ENCODE measurements around the gene KRTAP4-3.
"Not testable (repeated sequence)": the region's sequence is repeated elsewhere in the genome, so short reads cannot be mapped to it uniquely, and the experiment has no call there.

KRTAP4-3 gene
- 0 reads per million in 9 experiments for total RNA-seq

DNA sequence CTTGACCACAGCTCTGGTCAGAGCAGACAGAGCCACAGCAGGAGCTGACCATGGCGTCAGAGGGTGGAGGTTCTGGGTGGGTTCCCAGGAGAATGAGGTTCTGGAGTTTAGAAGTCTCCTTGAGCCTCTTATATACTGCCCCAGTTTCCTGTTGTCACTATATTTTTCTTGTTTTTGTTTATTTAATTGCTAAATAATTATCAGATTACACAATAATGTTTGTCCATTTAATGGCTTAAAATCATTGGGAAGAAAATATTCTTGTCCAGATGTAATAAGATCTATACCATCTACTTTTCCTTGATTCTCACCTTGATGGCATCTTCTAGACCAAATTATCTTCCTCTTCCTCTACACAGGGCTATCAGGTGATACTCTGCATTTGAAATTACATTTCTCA is at the start of gene KRTAP4-3:
TSS of gene KRTAP4-3 (minus strand) at position 101 of the 400 bp plus-strand sequence. CDS start at position 52, 49 bp downstream.
- H3K9me3 Mint-ChIP-seq = no peaks in the 10 kb centered on the region
- ATAC-seq (replicated peaks) (no peak), DNase-seq (no peak)
- H3K27me3 Mint-ChIP-seq = peaks cover 11 to 20% of the 10 kb centered on the region in 2 donors
- no peak within 1 kb of the TSS for H3K4me3 Mint-ChIP-seq
- no peaks in the 10 kb centered on the region for H3K36me3 Mint-ChIP-seq (ENCODE audit: insufficient read depth)
- peaks cover 0 to 2% of the 10 kb centered on the region in 2 donors for H3K4me1 Mint-ChIP-seq (ENCODE audit: low read depth in 2 of 2)
- H3K27ac Mint-ChIP-seq = no peak within 1 kb of the TSS

DNA sequence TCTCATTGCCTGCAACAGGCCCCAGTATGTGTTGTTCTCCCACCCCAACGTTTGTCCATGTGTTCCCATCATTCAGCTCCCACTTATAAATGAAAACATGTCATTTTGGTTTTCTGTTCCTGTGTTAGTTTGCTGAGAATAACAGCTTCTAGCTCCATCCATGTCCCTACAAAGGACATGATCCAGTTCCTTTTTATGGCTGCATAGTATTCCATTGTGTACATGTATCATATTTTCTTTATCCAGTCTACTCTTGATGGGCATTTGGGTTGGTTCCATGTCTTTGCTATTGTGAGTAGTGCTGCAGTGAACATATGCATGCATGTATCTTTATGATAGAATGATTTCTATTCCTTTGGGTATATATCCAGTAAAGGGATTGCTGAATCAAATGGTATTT is 47.7 kb upstream of the KRTAP4-3 start:
- H3K9me3 Mint-ChIP-seq = no peaks in the 10 kb centered on the region
- DNase-seq (no peak), ATAC-seq (replicated peaks) (no peak)
- no peaks in the 10 kb centered on the region for H3K36me3 Mint-ChIP-seq (ENCODE audit: insufficient read depth)
- no peak overlapping the region for H3K27ac Mint-ChIP-seq
- H3K4me3 Mint-ChIP-seq = no peak overlapping the region
- no peaks in the 10 kb centered on the region for H3K4me1 Mint-ChIP-seq (ENCODE audit: low read depth in 2 of 2)
- H3K27me3 Mint-ChIP-seq = peaks cover 58 to 62% of the 10 kb centered on the region in 2 donors

DNA sequence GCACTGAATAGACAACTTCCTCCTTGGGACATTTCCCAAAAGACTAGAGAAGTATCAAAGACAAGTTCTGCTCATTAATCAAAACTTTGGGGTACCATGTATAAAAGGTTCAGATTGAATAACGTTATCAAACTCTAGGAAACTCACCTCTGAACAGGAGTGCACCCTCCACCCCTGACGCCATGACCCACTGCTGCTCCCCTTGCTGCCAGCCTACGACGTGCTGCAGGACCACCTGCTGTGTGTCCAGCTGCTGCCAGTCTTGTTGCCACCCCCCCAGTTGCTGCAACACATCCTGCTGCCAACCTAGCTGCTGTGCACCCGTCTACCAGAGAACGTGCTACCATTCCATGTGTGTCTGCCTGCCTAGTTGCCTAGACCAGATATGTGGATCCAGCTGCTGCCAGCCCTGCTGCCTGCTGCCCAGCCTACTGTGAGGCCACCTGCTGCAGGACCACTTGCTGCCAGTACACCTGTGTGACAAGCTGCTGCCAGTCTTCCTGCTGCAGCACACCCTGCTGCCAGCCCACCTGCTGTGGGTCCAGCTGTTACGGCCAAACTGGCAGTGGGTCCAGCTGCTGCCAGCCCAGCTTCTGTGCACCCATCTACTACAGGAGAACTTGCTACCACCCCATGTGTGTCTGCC is 44.6 kb upstream of the KRTAP4-3 start:
- no peaks in the 10 kb centered on the region for H3K9me3 Mint-ChIP-seq
- H3K4me3 Mint-ChIP-seq = no peak overlapping the region
- H3K36me3 Mint-ChIP-seq (ENCODE audit: insufficient read depth) = no peaks in the 10 kb centered on the region
- peaks cover 66 to 89% of the 10 kb centered on the region in 2 donors for H3K27me3 Mint-ChIP-seq
- no peaks in the 10 kb centered on the region for H3K4me1 Mint-ChIP-seq (ENCODE audit: low read depth in 2 of 2)
- ATAC-seq (replicated peaks) (no peak), DNase-seq (no peak)
- H3K27ac Mint-ChIP-seq = peak overlapping the region in 1 of 2 donors; percentile 57

DNA sequence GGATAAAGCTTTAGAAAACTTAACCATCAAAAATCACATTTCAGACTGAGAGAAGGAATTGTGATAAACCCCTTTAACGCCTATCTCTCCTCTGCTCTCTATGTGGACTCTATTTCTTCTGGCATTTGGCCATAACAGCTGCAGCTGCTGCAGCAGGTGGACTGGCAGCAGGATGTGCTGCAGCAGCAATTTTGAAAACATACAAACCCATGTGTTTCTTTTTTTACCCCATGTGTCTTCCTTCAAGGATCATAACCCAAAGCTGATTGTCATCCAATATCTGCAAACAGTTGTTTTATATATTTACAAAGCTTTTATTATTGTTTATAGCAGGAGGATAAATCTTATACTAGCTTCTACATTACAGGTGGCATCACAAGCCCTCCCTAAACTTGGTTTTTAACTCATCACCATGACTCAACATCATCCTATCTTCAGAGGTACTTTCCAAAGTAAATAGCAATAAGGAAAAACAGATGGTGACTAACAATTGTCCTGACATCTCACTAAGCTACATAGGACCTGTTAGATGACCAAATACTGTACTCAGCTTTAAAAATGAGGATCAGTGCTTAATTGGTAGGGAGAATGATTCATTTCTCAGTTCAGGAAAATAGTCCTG is 43.9 kb upstream of the KRTAP4-3 start:
- DNase-seq (no peak), ATAC-seq (replicated peaks) (no peak)
- H3K4me1 Mint-ChIP-seq (ENCODE audit: low read depth in 2 of 2) = no peaks in the 10 kb centered on the region
- no peak overlapping the region for H3K27ac Mint-ChIP-seq
- no peaks in the 10 kb centered on the region for H3K36me3 Mint-ChIP-seq (ENCODE audit: insufficient read depth)
- no peaks in the 10 kb centered on the region for H3K9me3 Mint-ChIP-seq
- no peak overlapping the region for H3K4me3 Mint-ChIP-seq
- peaks cover 62 to 85% of the 10 kb centered on the region in 2 donors for H3K27me3 Mint-ChIP-seq

DNA sequence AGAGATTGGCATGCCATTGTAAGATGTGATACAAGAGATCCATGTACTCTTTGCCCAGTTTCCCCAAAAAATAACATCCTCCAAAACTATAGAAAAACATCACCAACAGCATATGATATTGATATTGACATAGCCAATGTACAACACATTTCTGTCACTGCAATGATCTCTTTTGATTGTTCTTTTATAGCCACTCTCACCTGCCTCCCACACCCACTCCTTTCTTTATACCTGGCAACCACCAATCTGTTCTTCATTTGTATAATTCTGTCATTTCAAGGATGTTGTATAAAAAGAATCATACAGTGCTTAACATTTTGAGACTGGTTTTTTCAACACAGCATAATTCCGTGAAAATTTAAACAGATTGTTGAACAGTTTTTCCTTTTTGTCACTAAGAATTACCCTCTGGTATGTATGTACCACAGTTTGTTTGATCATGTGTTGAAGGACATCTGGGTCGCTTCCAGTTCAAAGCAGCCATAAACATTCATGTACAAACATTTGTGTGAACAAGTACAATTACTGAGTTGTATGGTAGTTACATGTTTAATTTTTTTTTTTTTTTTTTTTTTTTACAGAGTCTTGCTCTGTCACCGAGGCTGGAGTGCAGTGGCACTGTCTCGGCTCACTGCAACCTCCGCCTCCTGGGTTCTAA is 31.5 kb upstream of the KRTAP4-3 start:
- H3K4me1 Mint-ChIP-seq (ENCODE audit: low read depth in 2 of 2) = no peaks in the 10 kb centered on the region
- ATAC-seq (replicated peaks) = no peak
- DNase-seq = no peak
- no peaks in the 10 kb centered on the region for H3K36me3 Mint-ChIP-seq (ENCODE audit: insufficient read depth)
- H3K27me3 Mint-ChIP-seq = peaks cover 16 to 21% of the 10 kb centered on the region in 2 donors
- H3K4me3 Mint-ChIP-seq = no peak overlapping the region
- no peaks in the 10 kb centered on the region for H3K9me3 Mint-ChIP-seq
- H3K27ac Mint-ChIP-seq = no peak overlapping the region

DNA sequence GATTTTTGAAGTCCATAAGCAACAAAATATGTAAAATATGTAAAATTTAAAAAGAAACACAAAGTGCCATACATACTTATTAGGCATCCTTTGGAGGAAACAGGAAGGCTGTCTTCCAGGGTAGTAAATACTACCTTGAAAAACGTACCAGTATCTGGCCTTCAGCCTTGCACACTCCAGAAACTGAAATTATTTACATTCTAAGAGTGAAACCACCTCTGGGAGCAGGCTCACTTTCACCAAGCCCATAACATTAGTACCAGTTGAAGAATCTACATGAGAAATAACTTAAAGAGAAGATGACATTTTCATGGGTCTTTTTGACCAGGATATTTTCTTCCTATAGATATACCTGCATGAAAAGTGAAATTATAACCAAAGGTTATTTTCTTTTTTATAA is 28.0 kb upstream of the KRTAP4-3 start:
- no peaks in the 10 kb centered on the region for H3K4me1 Mint-ChIP-seq (ENCODE audit: low read depth in 2 of 2)
- DNase-seq (no peak), ATAC-seq (replicated peaks) (no peak)
- no peaks in the 10 kb centered on the region for H3K36me3 Mint-ChIP-seq (ENCODE audit: insufficient read depth)
- no peak overlapping the region for H3K27ac Mint-ChIP-seq
- H3K9me3 Mint-ChIP-seq = no peaks in the 10 kb centered on the region
- H3K27me3 Mint-ChIP-seq = peaks cover 27 to 39% of the 10 kb centered on the region in 2 donors
- no peak overlapping the region for H3K4me3 Mint-ChIP-seq

DNA sequence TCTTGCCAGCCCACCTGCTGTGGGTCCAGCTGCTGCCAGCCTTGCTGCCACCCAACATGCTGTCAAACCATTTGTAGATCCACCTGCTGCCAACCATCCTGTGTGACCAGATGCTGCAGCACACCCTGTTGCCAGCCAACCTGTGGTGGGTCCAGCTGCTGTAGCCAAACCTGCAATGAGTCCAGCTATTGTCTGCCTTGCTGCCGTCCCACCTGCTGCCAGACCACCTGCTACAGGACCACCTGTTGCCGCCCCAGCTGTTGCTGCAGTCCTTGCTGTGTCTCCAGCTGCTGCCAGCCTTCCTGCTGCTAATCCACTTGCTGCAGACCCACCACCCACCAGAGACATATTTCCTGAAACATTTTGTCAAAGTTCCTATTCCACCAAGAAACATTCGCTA is 22.3 kb upstream of the KRTAP4-3 start:
- no peak overlapping the region for H3K4me3 Mint-ChIP-seq

DNA sequence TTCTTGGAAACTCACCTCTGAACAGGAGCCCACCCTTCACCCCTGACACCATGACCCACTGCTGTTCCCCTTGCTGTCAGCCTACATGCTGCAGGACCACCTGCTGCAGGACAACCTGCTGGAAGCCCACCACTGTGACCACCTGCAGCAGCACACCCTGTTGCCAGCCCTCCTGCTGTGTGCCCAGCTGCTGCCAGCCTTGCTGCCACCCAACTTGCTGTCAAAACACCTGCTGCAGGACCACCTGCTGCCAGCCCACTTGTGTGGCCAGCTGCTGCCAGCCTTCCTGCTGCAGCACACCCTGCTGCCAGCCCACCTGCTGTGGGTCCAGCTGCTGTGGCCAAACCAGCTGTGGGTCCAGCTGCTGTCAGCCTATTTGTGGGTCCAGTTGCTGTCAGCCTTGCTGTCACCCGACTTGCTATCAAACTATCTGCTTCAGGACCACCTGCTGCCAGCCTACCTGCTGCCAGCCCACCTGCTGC is 21.9 kb upstream of the KRTAP4-3 start, which contains the start of gene KRTAP9-1:
TSS of gene KRTAP9-1 (plus strand) at position 51 of the 482 bp plus-strand sequence. CDS start at position 51, 0 bp downstream.
- not testable (repeated sequence) for H3K9me3 Mint-ChIP-seq

More for the DNA sequence above, 22.3 kb upstream of the KRTAP4-3 start:
- no peaks in the 10 kb centered on the region for H3K9me3 Mint-ChIP-seq
- H3K27ac Mint-ChIP-seq = no peak overlapping the region
- H3K27me3 Mint-ChIP-seq = peaks cover 41 to 55% of the 10 kb centered on the region in 2 donors
- DNase-seq (no peak), ATAC-seq (replicated peaks) (no peak)
- H3K36me3 Mint-ChIP-seq (ENCODE audit: insufficient read depth) = no peaks in the 10 kb centered on the region
- H3K4me1 Mint-ChIP-seq (ENCODE audit: low read depth in 2 of 2) = peaks cover 0 to 2% of the 10 kb centered on the region in 2 donors

DNA sequence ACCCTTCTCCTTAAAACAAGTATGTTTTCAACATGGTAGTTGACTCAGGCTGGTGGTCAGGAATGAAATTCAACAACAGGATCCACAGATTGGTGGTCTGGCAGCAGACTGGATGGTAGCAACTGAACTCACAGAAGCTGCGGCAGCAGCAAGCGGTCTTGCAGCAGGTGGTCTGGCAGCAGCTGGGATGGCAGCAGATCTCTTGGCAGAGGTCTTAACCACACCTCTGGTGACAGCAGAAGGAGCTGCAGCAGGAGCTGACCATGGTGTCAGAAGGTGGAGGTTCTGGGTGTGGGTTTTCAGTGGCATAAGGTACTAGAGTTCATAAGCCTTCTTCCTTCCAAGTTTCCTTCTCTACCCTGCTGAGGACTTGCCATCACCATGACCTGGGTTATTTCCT is 18.9 kb upstream of the KRTAP4-3 start:
- peaks cover 50 to 55% of the 10 kb centered on the region in 2 donors for H3K27me3 Mint-ChIP-seq
- H3K27ac Mint-ChIP-seq = no peak overlapping the region
- ATAC-seq (replicated peaks) (no peak), DNase-seq (no peak)
- peaks cover 0 to 2% of the 10 kb centered on the region in 2 donors for H3K4me1 Mint-ChIP-seq (ENCODE audit: low read depth in 2 of 2)
- no peaks in the 10 kb centered on the region for H3K36me3 Mint-ChIP-seq (ENCODE audit: insufficient read depth)
- H3K9me3 Mint-ChIP-seq = no peaks in the 10 kb centered on the region
- no peak overlapping the region for H3K4me3 Mint-ChIP-seq

More for the DNA sequence above, 21.9 kb upstream of the KRTAP4-3 start, which contains the start of gene KRTAP9-1:
- not testable (repeated sequence) for H3K36me3 Mint-ChIP-seq (ENCODE audit: insufficient read depth); DNase-seq; ATAC-seq (replicated peaks); H3K4me1 Mint-ChIP-seq (ENCODE audit: low read depth in 2 of 2); H3K4me3 Mint-ChIP-seq; H3K27ac Mint-ChIP-seq
- peaks cover 41 to 59% of the 10 kb centered on the region in 2 donors for H3K27me3 Mint-ChIP-seq

DNA sequence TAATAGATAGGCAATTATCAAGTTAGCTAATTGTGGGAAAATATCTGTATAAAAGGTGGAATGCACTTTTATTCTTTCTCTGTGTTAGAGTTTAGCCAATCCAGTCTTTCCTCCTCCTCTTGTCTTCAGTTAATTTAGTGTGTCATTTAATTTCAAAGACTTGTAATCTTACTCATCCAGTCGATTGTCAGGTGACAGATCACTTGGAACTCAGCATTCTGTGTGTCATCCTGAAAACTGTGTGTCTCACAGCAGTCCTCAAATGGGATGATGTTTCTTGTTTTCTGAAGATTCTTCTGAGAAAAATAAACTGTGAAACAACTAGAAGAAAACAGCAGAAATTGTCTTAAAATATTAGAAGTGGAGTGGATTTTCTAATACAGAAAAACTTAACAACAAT is 17.0 kb upstream of the KRTAP4-3 start:
- Mint-ChIP-seq H3K36me3 (ENCODE audit: insufficient read depth) (no peaks in the 10 kb centered on the region), H3K4me3 (no peak overlapping the region), H3K27ac (no peak overlapping the region), H3K9me3 (no peaks in the 10 kb centered on the region), H3K4me1 (ENCODE audit: low read depth in 2 of 2) (no peaks in the 10 kb centered on the region), H3K27me3 (peaks cover 33 to 37% of the 10 kb centered on the region in 2 donors)
- ATAC-seq (replicated peaks) (no peak), DNase-seq (no peak)

DNA sequence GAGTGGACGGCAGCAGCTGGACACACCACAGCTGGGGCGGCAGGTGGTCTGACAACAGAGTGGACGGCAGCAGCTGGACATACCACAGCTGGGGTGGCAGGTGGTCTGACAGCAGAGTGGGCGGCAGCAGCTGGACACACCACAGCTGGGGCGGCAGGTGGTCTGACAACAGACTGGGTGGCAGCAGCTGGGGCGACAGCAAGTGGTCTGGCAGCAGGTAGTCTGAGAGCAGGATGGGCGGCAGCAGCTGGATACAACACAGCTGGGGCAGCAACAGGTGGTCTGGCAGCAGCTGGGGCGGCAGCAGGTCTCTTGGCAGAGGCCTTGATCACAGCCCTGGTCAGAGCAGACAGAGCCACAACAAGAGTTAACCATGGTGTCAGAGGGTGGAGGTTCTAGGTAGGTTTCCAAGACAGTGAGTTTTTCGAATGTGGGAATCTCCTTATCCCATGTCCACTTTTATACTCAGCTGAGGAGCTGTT is 16.5 kb upstream of the KRTAP4-3 start, which contains the start of gene KRTAP4-1:
TSS of gene KRTAP4-1 (minus strand) at position 432 of the 482 bp plus-strand sequence. CDS start at position 375, 57 bp downstream.
- no peak within 1 kb of the TSS for H3K4me3 Mint-ChIP-seq
- no peaks in the 10 kb centered on the region for H3K4me1 Mint-ChIP-seq (ENCODE audit: low read depth in 2 of 2)
- H3K36me3 Mint-ChIP-seq (ENCODE audit: insufficient read depth) = no peaks in the 10 kb centered on the region
- no peak within 1 kb of the TSS for H3K27ac Mint-ChIP-seq
- H3K27me3 Mint-ChIP-seq = peaks cover 29 to 32% of the 10 kb centered on the region in 2 donors
- DNase-seq (no peak), ATAC-seq (replicated peaks) (no peak)
- H3K9me3 Mint-ChIP-seq = no peaks in the 10 kb centered on the region

DNA sequence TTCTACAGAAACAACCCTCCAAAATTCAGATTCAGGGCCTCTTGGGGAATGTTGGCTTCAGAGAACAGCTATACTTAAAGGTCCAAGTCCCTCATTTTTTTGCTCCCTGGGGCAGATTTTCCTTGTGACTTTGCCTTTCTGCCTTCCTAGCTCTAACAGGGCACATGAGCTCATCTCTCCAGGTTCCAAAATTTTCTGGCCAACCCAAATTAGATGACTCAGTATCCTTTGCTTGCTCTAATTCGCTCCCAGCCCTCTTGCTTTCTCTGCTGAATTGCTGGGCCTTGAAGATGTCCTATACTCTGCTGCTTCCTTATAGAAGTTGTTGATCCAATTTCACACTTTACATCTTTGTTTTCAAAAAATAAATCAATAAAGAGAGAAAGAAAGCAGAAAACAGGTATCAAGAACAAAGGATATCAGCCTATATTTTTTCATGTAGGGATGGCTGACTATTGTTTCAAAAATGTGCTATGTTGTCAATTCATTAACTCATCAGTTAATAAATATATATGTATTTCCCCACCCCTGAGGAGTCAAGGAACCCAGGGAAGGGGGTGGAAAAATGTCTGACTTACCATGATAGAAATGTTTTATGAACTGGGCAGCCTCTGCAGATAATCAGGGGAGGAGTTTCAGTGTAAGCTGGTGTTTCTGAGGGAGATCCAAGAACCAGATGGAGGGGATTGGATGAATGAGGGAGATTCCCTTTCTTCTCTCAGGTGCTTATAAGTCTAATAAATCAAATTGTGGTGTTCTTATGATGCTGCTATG is 11.0 kb upstream of the KRTAP4-3 start:
- H3K4me3 Mint-ChIP-seq = no peak overlapping the region

DNA sequence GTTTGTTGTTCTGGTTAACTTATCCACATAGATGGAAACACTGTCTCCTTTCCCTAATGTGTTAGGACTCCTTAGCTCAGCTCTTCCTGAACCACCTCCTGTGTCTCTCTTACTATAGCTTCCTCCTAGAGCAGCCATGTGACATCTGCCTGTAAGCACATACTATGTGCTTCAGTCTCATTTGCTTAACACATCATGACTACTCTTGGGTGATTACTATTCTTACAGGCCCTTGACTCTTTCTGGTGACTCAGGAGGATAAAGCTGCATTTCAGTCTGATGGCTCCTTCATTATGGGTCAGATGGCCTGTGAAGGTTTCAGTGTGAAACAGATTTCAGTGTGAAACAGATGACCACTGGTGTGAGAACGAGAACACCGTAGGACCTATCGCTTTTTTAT is 10.3 kb upstream of the KRTAP4-3 start:
- Mint-ChIP-seq H3K4me3 (no peak overlapping the region), H3K9me3 (no peaks in the 10 kb centered on the region), H3K36me3 (ENCODE audit: insufficient read depth) (no peaks in the 10 kb centered on the region), H3K27me3 (peaks cover 6 to 14% of the 10 kb centered on the region in 2 donors), H3K27ac (no peak overlapping the region), H3K4me1 (ENCODE audit: low read depth in 2 of 2) (peaks cover 0 to 3% of the 10 kb centered on the region in 2 donors)
- ATAC-seq (replicated peaks) (no peak), DNase-seq (no peak)

More for the DNA sequence above, 11.0 kb upstream of the KRTAP4-3 start:
- Mint-ChIP-seq H3K4me1 (ENCODE audit: low read depth in 2 of 2) (no peaks in the 10 kb centered on the region), H3K27ac (no peak overlapping the region), H3K36me3 (ENCODE audit: insufficient read depth) (no peaks in the 10 kb centered on the region), H3K27me3 (peaks cover 9 to 14% of the 10 kb centered on the region in 2 donors), H3K9me3 (no peaks in the 10 kb centered on the region)
- ATAC-seq (replicated peaks) (no peak), DNase-seq (no peak)
